ENCODE data around the gene CAMK1.

CAMK1 gene

DNA sequence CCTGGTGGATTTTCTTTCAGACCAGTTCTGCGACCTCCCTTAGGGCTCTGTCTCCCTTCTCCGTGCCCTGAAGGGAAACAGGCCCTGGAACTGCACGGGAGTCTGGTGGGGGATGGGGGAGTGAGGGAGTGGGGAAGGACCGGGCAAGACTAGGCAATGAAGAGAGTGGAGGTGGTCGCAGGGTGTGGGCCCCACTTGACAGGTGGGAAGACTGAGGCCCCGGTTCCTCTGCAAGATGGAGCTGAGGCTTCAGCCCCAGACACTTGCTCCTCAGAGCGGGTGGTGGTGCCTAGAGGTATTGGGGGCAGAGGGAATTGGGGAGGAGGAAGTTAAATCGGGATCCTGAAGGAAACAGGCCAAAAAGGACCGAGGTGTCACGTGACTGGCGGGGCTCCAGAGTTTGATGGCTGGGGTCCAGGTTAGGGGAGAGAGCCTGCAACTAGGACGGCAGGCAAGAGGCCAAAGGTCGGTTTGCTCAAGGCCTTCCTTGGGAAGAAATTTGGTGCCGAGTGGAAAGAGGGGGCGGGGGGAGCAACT lies 597 bp upstream of the CAMK1 start:
- DNase-seq, result no peak

DNA sequence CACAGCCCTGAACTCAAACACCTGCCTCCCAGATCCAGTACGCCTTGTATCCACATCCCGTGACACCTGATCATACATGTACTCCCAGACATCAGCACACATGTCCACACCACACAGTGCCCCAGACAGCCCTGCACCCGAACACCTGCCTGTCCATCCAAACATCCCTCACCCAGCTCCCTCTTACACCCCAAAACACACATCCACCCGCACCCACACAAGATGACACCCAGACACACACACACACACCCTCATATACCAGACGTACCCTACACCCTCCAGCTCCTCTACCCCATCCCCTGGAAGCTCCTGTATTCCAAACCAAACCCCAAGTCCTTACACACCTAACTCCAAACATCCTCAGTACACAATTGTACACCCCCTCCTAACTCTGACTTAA lies 735 bp downstream of the CAMK1 start:
- no peak for DNase-seq

DNA sequence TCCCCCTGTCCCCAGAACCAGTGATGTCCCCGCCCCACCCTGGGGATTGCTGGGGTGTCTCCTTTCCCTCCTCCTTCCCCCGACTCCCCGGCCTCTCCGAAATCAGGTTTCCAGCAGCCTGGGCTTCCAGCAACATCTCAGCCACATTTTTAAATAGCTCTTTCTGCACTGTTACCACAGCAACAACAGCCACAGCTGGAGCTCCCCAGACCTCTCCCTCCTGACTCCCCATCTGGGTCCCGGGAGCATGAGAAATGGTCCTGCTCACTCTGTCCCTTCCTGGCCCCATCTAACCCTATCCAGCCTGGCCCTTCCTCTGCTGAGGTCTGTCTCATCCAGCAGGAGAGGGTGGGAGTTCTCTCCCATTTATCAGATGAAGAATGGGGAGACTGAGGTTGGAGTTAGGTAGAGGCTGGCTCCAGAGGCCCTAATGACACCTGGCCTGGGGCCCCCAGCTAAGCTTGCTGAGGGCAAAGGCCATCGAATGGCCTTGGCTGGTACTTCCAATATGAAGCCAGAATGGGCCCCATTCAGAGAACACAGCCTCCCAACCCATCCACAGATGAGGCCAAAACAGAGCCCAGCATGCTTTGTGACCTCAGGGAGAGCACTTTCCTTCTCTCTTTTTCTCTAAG lies 1.5 kb downstream of the CAMK1 start:
- no peak for DNase-seq

DNA sequence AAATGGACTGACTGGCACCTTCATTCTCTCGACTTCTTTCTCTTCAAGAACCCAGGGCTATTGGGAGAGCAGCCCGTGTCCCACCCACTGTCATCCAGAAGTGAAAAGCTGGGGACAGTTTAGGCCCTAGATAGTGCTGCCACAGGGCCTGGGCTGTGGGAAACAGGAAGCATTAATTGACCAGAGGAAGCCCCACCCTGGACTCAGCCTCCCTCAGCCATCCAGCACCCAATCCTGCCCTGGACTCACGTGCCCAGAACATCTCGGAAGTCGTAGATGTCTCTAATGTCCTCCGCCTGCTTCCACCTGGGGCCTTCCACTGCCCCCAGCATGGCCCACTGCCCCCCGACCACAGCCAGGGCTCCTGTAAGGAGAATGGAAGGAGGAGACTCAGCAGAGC lies 2.3 kb downstream of the CAMK1 start:
- no peak for DNase-seq

DNA sequence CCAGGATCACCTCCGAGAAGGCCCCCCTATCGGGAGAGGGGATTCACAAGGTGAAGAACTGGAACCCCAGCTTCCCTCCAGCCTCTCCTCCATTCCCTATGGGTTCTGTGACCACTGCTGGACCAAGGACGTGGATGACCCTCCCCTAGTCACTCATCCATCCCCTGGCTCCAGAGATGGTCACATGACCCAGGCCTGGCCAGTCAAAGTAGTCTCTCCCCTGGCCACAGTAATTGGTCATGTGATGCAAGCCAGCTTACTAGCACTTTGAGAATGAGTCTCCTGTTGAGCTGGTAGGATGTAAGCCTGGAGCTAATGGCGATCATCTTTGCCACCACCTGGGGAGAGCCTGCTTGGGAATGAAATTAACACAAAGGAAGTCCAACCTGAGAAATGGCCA lies 3.9 kb downstream of the CAMK1 start:
- no peak for DNase-seq

DNA sequence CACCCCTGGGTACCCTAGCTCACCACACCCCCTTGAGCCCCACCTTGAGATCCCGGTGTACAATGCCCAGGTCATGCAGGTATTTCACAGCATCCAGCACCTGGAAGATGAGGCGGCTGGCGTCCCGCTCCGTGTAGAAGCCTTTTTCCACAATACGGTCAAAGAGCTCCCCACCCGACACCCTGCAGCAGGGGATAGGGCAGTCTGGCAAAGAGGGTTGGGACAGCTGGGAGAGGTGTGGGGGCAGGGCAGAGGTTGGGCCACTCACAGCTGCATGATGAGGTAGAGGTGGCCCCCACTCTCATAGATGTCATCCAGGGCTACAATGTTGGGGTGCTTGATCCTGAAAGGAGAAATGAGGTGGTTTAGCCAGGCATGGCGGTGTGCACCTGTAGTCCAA lies 6.9 kb downstream of the CAMK1 start:
- no peak for DNase-seq

DNA sequence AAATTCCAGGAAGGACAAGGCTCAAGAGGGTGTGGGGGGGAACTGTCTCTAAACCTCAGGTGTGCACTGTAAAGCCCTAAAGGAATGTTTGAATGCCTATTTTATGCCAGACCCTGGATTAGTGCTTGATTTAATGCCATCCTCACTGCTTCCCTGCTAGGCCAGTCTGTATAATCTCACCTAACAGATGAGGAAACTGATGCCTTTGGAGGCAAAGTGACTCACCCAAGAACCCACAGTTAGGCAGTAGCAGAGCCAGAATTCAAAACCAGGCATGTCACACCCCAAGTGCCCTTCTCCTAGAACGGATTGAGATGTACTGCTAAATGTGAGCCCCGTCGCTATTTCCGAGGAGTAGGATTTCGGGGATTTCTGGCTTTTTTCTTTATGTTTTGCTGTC lies 7.8 kb downstream of the CAMK1 start:
- no peak for DNase-seq

DNA sequence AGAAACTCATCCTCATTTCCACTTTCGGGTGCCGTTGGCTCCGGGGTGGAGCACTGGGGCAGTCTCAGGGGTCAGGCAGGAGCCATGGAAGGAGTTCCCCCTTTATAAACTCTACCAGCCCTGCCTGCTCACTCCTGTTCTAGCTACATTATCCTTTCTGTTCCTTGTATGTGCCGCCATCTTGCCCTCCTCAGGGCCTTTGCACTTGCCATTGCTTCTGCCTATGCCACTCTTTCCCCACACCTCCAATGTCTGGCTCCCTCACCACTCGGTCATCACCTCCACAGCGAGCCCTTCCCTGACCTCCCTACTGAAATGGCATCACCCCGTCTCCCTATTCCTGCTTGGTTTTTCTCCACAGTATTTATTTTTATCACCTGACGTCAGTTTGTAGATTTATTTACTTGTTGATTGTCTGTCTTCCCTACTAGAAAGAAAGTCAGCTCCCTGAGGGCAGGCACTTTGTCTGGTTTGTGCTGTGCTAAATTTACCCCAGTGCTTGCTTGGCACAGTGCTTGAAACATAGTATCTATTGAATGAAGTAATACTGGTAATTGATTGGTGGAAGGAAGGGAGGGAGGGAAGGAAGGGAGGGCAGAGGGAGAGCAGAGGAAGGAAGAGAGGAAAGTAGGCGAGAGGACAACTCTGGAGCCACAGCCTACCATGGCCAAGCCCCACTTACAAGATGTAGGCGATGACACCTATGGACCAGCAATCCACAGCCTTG lies 8.8 kb downstream of the CAMK1 start:
- DNase-seq, result no peak

DNA sequence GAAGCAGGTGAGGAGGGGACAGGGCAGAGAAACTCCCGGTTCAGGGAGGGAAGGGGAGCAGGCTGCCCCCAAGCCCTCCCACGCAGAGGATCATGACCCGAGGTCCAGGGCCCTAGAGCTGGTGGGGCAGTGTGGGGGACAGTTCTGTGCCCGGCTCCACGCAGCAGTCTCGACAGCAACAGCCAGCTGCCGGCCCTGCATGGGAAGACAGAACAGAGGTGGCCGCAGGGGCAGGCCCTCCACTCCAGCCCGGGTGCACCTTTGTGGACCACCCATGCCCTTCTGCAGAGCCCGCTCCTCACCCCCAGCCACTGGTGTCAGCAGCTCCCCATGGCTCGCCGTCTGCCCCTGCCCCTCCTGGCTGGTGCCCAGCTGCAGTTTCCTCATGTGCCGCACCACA lies 12.3 kb downstream of the CAMK1 start:
- DNase-seq, result no peak

DNA sequence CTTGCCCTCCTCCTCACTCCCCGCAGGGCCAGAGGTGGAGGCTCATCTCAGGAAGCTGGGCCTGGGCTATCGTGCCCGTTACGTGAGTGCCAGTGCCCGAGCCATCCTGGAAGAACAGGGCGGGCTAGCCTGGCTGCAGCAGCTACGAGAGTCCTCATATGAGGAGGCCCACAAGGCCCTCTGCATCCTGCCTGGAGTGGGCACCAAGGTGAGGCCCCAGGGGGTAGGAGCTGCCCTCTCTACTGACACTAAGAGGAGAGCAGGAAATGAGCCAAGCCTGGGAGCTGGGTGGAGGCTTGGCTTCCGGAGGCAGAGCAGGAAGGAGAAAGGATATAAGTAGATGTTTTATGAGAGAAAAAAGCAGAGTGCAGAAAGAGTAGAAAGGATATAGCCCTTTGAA lies 15.1 kb downstream of the CAMK1 start:
- DNase-seq, result no peak

DNA sequence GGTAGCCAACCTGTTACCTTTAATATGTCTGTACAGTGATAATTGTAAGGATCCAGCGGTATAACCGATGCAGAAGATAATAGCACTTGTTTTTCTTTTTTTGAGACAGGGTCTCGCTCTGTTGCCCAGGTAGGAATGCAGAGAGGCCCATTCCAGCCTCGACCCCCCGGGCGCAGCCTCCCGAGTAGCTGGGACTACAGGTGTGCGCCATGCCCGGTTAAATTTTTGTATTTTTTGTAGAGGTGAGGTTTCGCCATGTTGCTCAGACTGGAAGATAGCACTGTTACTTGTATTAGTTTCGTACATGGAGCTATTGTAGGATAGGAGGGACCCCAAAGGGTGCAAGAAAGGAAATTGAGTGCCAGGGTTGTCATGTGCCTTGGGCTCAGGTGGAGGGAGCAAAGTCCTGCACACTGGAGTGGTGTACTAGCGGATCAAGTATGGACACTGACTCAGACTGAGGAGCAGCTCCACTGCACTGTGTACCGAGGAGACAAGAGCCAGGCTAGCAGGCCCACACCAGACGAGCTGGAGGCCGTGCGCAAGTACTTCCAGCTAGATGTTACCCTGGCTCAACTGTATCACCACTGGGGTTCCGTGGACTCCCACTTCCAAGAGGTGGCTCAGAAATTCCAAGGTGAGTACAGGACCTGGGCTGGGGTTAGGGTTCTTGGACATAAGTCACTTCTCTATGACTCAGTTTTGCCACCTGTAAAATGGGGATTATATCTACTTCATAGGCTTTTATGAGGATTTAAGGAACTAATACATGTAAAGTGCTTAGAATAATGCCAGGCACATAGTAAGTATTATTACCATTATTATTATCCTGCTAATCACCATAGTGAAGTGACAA lies 19.0 kb downstream of the CAMK1 start:
- peak in 1 of 5 experiments; percentile 40 for DNase-seq

DNA sequence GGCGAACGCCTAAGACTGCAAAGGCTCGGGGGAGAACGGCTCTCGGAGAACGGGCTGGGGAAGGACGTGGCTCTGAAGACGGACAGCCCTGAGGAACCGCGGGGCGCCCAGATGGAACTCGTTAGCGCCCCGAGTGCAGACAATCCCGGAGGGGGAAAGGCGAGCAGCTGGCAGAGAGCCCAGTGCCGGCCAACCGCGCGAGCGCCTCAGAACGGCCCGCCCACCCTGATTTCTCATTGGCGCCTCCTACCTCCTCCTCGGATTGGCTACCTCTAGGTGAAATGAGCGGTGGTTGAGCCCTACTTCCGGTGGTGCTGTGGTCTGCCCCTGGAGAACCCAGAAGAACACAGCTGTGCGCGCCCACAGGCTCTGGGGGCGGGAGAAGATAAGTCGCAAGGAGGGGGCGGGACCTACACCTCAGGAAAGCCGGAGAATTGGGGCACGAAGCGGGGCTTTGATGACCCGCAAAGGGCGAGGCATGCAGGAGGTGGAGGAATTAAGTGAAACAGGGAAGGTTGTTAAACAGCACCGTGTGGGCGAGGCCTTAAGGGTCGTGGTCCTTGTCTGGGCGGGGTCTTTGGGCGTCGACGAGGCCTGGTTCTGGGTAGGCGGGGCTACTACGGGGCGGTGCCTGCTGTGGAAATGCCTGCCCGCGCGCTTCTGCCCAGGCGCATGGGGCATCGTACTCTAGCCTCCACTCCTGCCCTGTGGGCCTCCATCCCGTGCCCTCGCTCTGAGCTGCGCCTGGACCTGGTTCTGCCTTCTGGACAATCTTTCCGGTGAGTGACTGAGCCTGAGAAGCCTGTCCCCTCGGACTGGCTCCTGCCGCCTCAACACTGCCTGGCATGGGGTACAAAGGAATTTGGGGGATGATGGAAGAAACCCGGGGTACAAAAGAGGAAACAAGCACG lies 19.8 kb downstream of the CAMK1 start, which contains the start of gene OGG1:
TSS of gene OGG1 (plus strand) at position 308 of the 911 bp plus-strand sequence. CDS start at position 643, 335 bp downstream.
- peak; percentile 84 to 99 (median 94) for DNase-seq

DNA sequence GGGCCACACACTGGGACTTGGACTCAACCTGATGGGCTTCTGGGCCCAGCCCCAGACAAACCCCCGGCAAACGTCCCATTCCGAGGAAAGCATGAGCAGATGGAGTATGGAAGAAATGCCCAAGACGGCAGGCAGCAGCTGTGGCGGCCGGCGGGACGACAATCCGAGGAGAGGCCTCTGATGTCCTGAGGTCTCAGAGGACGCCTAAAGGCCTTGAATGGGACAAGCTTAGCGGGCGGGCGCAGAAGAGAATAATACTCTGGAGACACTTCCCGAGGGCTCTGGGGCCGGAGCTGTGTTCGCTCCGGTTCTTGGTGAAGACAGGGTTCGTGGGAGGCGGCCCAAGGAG lies 20.5 kb downstream of the CAMK1 start:
- DNase-seq, result no peak

DNA sequence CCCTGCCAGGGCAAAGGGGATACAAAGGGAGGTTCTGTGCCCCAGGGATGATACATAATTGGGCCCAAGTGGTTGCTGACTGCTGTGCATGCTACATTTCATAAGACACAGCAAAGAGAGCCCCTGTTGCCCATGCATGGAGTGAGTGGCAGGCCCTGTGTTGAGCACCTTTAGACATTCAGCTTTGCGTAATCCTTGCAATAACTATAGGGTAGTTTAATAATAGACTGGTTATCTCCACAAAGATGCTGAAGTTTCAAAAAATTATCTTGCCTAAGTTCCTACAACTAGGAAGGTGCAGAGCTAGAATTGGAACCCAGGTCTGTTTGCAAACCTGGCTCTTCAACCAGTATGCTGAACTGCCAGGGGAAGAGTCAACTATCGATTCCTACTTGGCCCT lies 21.7 kb downstream of the CAMK1 start:
- DNase-seq, result no peak

DNA sequence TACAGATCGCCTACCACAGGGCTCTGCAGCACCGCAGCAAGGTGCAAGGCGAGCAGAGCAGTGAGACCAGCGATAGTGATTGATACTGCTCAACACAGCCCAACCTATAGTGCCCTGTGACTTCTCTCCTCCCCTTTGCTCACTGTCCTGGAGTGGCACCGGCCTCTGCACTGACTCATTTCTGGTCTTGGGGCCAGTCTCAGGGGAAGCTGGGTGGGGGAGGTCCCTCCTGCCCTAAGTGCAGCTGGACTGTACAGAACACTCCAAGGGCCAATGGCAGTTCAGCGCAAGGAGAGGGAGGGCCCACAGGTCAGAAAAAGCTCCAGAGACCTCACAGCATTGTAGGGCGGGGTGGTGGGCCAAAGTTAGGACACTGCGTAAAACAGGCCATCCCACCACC lies 22.5 kb downstream of the CAMK1 start:
- no peak for DNase-seq

DNA sequence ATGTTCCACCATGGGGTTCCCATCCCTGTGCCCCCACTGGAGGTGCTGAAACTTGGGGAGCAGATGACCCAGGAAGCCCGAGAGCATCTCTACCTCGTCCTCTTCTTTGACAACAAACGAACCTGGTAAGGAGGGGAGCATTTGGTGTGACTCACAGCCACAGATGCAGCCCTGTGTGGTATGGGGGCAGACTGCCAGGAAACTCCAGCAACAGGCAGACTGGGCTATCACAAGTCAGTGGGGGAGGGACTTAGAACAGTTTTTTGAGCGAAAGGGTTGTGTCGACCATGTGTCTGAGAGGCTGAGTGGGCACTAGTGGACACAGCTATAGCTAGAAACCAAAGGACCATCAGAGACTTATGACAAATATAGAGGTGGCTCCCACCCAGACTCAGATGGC lies 23.4 kb downstream of the CAMK1 start:
- DNase-seq, result no peak

DNA sequence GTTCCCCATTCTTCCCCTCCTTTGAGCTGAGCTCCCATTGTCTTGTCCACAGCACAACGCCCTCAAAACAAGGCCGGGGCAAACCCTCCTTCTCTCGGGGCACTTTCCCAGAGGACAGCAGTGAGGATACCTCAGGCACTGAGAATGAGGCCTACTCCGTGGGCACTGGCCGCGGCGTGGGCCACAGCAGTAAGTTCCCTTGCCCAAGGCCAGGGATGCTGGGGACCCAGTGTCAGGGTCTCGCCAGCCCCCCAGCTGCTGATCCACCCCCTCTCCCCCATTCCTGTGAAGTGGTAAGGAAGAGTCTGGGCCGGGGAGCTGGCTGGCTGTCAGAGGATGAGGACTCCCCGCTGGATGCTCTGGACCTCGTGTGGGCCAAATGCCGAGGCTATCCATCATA lies 24.2 kb downstream of the CAMK1 start:
- no peak for DNase-seq

DNA sequence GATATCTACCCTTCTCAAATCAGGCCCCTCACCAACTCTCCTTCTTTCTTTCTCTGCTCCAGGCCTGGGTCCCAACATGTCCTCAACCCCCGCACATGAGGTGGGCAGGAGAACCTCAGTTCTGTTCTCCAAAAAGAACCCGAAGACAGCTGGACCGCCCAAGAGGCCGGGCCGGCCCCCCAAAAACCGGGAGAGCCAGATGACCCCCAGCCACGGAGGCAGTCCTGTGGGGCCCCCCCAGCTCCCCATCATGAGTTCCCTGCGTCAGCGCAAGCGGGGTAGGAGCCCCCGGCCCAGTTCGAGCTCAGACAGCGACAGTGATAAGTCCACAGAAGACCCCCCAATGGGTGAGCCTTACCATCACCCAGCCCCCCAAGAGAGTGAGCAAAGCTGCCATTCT lies 25.6 kb downstream of the CAMK1 start:
- DNase-seq, result no peak

DNA sequence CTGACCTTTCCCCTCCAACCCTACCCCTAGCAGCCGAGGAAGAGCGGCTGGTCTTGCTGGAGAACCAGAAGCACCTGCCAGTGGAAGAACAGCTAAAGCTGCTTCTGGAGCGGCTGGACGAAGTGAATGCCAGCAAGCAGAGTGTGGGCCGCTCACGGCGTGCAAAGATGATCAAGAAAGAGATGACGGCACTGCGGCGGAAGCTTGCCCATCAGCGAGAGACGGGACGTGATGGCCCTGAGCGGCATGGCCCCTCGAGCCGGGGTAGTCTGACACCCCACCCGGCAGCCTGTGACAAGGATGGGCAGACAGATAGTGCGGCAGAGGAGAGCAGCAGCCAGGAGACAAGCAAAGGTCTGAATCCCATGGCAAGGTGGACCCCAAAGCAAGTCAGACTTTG lies 26.2 kb downstream of the CAMK1 start:
- DNase-seq, result no peak

DNA sequence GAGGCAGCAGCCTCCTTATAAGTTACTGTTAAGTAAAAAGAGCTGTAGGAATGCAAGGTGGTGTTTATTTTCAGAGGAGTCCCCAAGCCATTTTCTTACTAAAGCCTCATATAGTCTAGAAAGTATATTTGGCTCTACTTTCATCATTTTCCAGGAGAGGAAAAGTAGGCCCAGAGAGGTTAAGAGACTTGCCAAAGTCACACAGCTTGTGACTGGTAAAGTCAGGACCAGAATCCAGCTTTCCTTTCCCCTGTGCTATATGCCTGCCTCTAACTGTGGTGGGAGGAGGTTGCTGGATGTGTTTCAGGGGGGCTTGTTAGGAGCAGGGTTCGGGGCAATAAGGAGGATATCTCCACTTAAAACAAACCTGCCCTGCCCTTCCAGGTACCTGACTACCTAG lies 27.2 kb downstream of the CAMK1 start:
- no peak for DNase-seq

DNA sequence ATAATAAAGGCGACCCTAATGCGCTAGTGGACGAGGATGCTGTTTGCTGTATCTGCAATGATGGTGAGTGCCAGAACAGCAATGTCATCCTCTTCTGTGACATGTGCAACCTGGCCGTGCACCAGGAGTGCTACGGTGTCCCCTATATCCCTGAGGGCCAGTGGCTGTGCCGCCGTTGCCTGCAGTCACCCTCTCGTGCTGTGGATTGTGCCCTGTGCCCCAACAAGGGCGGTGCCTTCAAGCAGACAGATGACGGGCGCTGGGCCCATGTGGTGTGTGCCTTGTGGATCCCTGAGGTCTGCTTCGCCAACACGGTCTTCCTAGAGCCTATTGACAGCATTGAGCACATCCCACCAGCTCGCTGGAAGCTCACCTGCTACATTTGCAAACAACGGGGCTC lies 30.6 kb downstream of the CAMK1 start:
- DNase-seq, result no peak

DNA sequence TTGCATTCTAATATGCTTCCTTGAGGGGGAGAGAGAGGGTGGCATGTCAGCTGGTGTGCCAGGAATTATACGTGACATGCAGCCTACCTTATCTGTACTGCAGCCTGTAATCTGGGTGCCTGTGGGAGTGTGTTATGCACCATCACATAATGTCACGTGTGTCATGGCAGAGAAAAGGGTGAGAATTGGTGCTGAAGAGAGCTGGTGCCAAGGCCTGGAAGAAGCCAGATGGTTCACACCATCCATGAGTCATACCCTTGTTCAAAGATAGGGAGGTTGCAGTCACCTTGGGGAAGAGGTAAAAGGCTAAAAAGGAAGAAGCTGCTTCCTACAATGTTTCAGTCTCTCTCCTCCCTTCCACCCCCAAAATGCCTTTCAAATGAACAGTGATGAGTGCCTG lies 32.9 kb downstream of the CAMK1 start:
- no peak for DNase-seq

DNA sequence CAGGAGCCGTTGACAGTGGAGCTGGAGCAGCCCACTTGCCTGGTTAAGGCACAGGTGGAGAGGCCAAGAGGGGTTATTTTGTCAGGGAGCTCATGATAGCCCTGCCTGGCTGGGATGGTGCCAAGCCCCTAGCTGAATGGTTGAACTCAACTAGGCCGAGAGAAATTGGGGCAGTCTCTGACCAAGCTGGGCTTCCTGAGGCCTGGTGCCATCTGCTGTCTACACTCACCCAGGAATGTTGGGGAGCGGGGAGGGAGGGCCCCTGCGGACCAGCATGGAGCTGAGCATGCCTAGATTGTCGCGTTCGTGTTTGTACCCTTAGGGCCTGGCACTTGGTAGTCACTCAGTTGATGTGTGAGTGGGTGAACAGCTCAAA lies 37.0 kb downstream of the CAMK1 start:
- no peak for DNase-seq
